ENCODE measurements around the gene KIF19. TPM values are rescaled to one million over a fixed set of nuclear protein-coding genes. Genes with fewer than 3 reads are reported as not detected.
A peak's percentile ranks its signal among the peaks of the same experiment; 100 is the strongest.

Gene KIF19
- total RNA-seq, 2 donors from 2014 or later = 0.27 to 2.4 TPM

DNA sequence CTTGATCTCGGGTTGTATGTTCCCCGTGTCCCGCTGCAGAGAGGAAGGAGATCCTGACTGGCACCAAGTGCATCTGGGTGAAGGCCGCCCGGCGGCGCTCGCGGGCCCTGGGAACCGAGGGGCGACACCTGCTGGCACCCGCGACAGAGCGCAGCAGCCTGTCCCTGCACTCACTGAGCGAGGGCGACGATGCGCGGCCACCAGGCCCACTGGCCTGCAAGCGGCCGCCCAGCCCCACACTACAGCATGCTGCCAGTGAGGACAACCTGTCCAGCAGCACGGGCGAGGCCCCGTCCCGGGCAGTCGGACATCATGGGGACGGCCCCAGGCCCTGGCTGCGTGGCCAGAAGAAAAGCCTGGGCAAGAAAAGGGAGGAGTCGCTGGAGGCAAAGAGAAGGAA lies 28.1 kb downstream of the KIF19 start:
- H3K4me1 Mint-ChIP-seq = peaks cover 2% of the 10 kb centered on the region

DNA sequence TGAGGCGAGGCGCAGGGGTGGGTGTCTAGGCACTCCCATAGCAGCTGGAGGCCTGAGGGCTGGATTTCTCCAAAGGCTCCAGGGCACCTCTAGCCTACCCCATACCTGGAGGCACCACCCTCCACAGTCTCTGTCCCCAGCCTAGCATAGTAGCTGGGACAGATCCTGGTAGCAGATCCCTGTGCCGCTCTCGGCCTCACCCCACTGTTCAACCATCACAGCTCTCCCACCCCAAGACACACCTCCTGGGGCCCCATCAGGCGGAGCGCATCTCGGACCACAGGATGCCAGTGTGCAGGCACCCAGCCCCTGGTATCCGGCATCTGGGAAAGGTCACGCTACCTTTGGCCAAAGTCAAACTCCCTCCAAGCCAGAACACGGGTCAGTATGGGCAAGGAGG lies 28.5 kb downstream of the KIF19 start:
- H3K27me3 Mint-ChIP-seq (ENCODE audit: insufficient read depth) = peaks cover 92% of the 10 kb centered on the region
- DNase-seq = no peak
- peaks cover 89% of the 10 kb centered on the region for H3K27me3 ChIP-seq (ENCODE audit: control insufficient read depth, insufficient read depth, low read length, poor library complexity, severe bottlenecking)

More for the DNA sequence above, 28.1 kb downstream of the KIF19 start:
- no peaks in the 10 kb centered on the region for H3K36me3 ChIP-seq (ENCODE audit: control insufficient read depth, insufficient read depth, low read length)
- TF ChIP-seq, protein P1, sequence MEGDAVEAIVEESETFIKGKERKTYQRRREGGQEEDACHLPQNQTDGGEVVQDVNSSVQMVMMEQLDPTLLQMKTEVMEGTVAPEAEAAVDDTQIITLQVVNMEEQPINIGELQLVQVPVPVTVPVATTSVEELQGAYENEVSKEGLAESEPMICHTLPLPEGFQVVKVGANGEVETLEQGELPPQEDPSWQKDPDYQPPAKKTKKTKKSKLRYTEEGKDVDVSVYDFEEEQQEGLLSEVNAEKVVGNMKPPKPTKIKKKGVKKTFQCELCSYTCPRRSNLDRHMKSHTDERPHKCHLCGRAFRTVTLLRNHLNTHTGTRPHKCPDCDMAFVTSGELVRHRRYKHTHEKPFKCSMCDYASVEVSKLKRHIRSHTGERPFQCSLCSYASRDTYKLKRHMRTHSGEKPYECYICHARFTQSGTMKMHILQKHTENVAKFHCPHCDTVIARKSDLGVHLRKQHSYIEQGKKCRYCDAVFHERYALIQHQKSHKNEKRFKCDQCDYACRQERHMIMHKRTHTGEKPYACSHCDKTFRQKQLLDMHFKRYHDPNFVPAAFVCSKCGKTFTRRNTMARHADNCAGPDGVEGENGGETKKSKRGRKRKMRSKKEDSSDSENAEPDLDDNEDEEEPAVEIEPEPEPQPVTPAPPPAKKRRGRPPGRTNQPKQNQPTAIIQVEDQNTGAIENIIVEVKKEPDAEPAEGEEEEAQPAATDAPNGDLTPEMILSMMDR (conservative IDR thresholded peaks at IDR 0.05) = peak; percentile 99
- H3K9ac ChIP-seq (ENCODE audit: extremely low read depth, low read length, poor library complexity, severe bottlenecking) = no peak overlapping the region
- no peaks in the 10 kb centered on the region for H3K9me3 ChIP-seq (ENCODE audit: control insufficient read depth, low read length)
- H3K4me3 Mint-ChIP-seq = no peak overlapping the region
- H3K4me1 ChIP-seq (ENCODE audit: control insufficient read depth, insufficient read depth, low read length) = no peaks in the 10 kb centered on the region
- no peaks in the 10 kb centered on the region for H3K36me3 Mint-ChIP-seq (ENCODE audit: low read depth)
- H3K27ac ChIP-seq (ENCODE audit: low read depth, low read length) = no peak overlapping the region
- H3K9me3 Mint-ChIP-seq = no peaks in the 10 kb centered on the region
- no peak overlapping the region for H3K4me3 ChIP-seq (ENCODE audit: low read length)
- peaks cover 94% of the 10 kb centered on the region for H3K27me3 Mint-ChIP-seq (ENCODE audit: insufficient read depth)
- no peak overlapping the region for H3K27ac Mint-ChIP-seq
- DNase-seq = peak; percentile 98
- H3K27me3 ChIP-seq (ENCODE audit: control insufficient read depth, insufficient read depth, low read length, poor library complexity, severe bottlenecking) = peaks cover 92% of the 10 kb centered on the region
- 6 to 24% methylated on average over 18 to 29 of the region's 29 CpGs for WGBS, 2 experiments (ENCODE audit: insufficient coverage in 1 of 2, insufficient read length in 1 of 2)

DNA sequence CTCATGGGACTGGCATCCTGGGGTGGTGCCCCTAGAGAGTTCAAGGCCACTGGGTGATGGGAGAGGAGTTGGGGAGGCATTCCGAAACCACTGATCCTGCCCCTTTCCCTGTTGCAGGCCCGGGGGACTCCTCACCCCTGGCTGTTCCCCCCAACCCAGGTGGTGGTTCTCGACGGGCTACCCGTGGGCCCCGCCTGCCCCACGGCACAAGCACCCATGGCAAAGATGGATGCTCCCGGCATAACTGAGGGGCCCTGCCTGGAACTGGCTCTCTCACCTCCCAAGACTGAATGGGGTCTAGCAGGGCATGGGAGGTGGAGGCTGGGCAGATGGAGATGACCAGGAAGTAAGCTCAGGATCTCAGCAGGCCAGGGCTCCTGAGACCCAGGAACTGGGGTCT lies 29.0 kb downstream of the KIF19 start:
- no peaks in the 10 kb centered on the region for H3K9me3 Mint-ChIP-seq
- H3K27ac Mint-ChIP-seq = no peak overlapping the region
- peaks cover 2% of the 10 kb centered on the region for H3K4me1 Mint-ChIP-seq
- H3K36me3 Mint-ChIP-seq (ENCODE audit: low read depth) = no peaks in the 10 kb centered on the region
- H3K27me3 Mint-ChIP-seq (ENCODE audit: insufficient read depth) = peaks cover 93% of the 10 kb centered on the region
- Histone ChIP-seq H3K9ac (ENCODE audit: extremely low read depth, low read length, poor library complexity, severe bottlenecking) (no peak overlapping the region), H3K27me3 (ENCODE audit: control insufficient read depth, insufficient read depth, low read length, poor library complexity, severe bottlenecking) (peaks cover 88% of the 10 kb centered on the region), H3K27ac (ENCODE audit: low read depth, low read length) (no peak overlapping the region), H3K4me1 (ENCODE audit: control insufficient read depth, insufficient read depth, low read length) (no peaks in the 10 kb centered on the region), H3K4me3 (ENCODE audit: low read length) (no peak overlapping the region), H3K36me3 (ENCODE audit: control insufficient read depth, insufficient read depth, low read length) (no peaks in the 10 kb centered on the region), H3K9me3 (ENCODE audit: control insufficient read depth, low read length) (no peaks in the 10 kb centered on the region)
- WGBS, 2 experiments (ENCODE audit: insufficient coverage in 1 of 2, insufficient read length in 1 of 2) = 80 to 81% methylated on average over 5 to 8 of the region's 8 CpGs
- H3K4me3 Mint-ChIP-seq = no peak overlapping the region
- no peak for DNase-seq
- TF ChIP-seq, protein P1 (conservative IDR thresholded peaks at IDR 0.05) = no peak

More for the DNA sequence above, 28.5 kb downstream of the KIF19 start:
- 93 to 96% methylated on average over 4 to 10 of the region's 10 CpGs for WGBS, 2 experiments (ENCODE audit: insufficient coverage in 1 of 2, insufficient read length in 1 of 2)
- Histone ChIP-seq H3K9me3 (ENCODE audit: control insufficient read depth, low read length) (no peaks in the 10 kb centered on the region), H3K9ac (ENCODE audit: extremely low read depth, low read length, poor library complexity, severe bottlenecking) (no peak overlapping the region), H3K27ac (ENCODE audit: low read depth, low read length) (no peak overlapping the region), H3K4me1 (ENCODE audit: control insufficient read depth, insufficient read depth, low read length) (no peaks in the 10 kb centered on the region), H3K4me3 (ENCODE audit: low read length) (no peak overlapping the region), H3K36me3 (ENCODE audit: control insufficient read depth, insufficient read depth, low read length) (no peaks in the 10 kb centered on the region)
- Mint-ChIP-seq H3K36me3 (ENCODE audit: low read depth) (no peaks in the 10 kb centered on the region), H3K27ac (no peak overlapping the region), H3K4me3 (no peak overlapping the region), H3K4me1 (peaks cover 2% of the 10 kb centered on the region), H3K9me3 (no peaks in the 10 kb centered on the region)
- TF ChIP-seq, protein P1 (conservative IDR thresholded peaks at IDR 0.05) = no peak

Data from endodermal cell (in vitro differentiated cells).